H1 (cell line): ENCODE results near the gene PTPN2. TPM values are rescaled to one million over a fixed set of nuclear protein-coding genes. Genes with fewer than 3 reads are reported as not detected.

Experiments used
- CTCF ChIA-PET: fragments of 300-600 bp; sonication (Branson Sonifier 250); formaldehyde crosslinking; loops from one replicate; lab custom pipeline; 2021; ENCODE audit not compliant: partially characterized antibody; lab: Charles Lee
- POLR2A ChIA-PET: fragments of 300-600 bp; sonication (Branson Sonifier 250); formaldehyde crosslinking; loops from one replicate; lab custom pipeline; 2021; ENCODE audit warnings: inconsistent platforms; ENCODE audit not compliant: partially characterized antibody; lab: Charles Lee
- DNase-seq, 2 experiments: peaks; one replicate each; pipeline versions ENCODE4 v3.0.0 to v3.0.0-alpha.2; 2010 to 2022; ENCODE audit warnings: low spot score in 2 of 2, low read depth in 1 of 2, mixed read lengths in 1 of 2
- FAIRE-seq: peaks from 2 replicates; lab custom pipeline; 2011; peaks lifted over from hg19 to GRCh38; lab: Jason Lieb, UNC
- H2AFZ ChIP-seq: 2 replicates; pipeline ENCODE4 v1.8.1; 2012; ENCODE audit warnings: low read length, inconsistent platforms
- H2AK5ac ChIP-seq: 2 replicates; pipeline ENCODE4 v1.6.1; 2013; ENCODE audit warnings: low read depth, low read length
- H2BK120ac ChIP-seq: replicated peaks from 2 replicates; pipeline ENCODE3; 2013; ENCODE audit warnings: low read depth, low read length, inconsistent platforms
- H2BK12ac ChIP-seq: 2 replicates; pipeline ENCODE4 v1.6.1; 2013; ENCODE audit warnings: low read depth, low read length
- H2BK15ac ChIP-seq: 2 replicates; pipeline ENCODE4 v1.6.1; 2013; ENCODE audit warnings: low read length
- H2BK20ac ChIP-seq: 2 replicates; pipeline ENCODE4 v1.6.1; 2013; ENCODE audit warnings: low read length
- H2BK5ac ChIP-seq: 2 replicates; pipeline ENCODE4 v1.6.1; 2013; ENCODE audit warnings: low read depth, low read length
- H3K14ac ChIP-seq: 2 replicates; pipeline ENCODE4 v1.6.1; 2013; ENCODE audit warnings: inconsistent platforms; ENCODE audit not compliant: insufficient read length
- H3K18ac ChIP-seq: 2 replicates; pipeline ENCODE4 v1.6.1; 2013; ENCODE audit warnings: low read length; ENCODE audit errors: extremely low read depth
- H3K23ac ChIP-seq: 2 replicates; pipeline ENCODE4 v1.6.1; 2013; ENCODE audit warnings: inconsistent platforms; ENCODE audit not compliant: insufficient read length
- H3K23me2 ChIP-seq: 2 replicates; pipeline ENCODE4 v1.6.1; 2013; ENCODE audit warnings: low read depth, low read length
- H3K27ac ChIP-seq: 2 replicates; pipeline ENCODE4 v1.6.1; 2011; ENCODE audit warnings: low read depth, low read length, inconsistent platforms
- H3K27me3 ChIP-seq, 4 experiments: replicated peaks in 1 of 4; 1 replicate in 1 of 4; 2 replicates in 3 of 4; pipeline versions ENCODE4 v1.6.1 to v1.8.1; 2011 to 2013; ENCODE audit warnings: low read length in 3 of 4, mild to moderate bottlenecking in 3 of 4, inconsistent platforms in 2 of 4, mixed read lengths in 2 of 4, moderate library complexity in 1 of 4; ENCODE audit not compliant: control insufficient read depth in 3 of 4, insufficient read depth in 3 of 4; ENCODE audit errors: extremely low read depth in 1 of 4
- H3K36me3 ChIP-seq, 4 experiments: 2 replicates each; pipeline versions ENCODE4 v1.6.1 to v1.8.1; 2011 to 2013; ENCODE audit warnings: mild to moderate bottlenecking in 4 of 4, low read length in 3 of 4, moderate library complexity in 2 of 4, control low read depth in 1 of 4, inconsistent platforms in 1 of 4; ENCODE audit not compliant: insufficient read depth in 4 of 4, control insufficient read depth in 2 of 4
- H3K4ac ChIP-seq: replicated peaks from 2 replicates; pipeline ENCODE3; 2013; ENCODE audit warnings: low read length, low read depth, mixed read lengths, inconsistent platforms; ENCODE audit not compliant: insufficient read length
- H3K4me1 ChIP-seq, 4 experiments: replicated peaks in 1 of 4; 1 replicate in 1 of 4; 2 replicates in 3 of 4; pipeline versions ENCODE4 v1.6.1 to v1.8.1; 2011 to 2013; ENCODE audit warnings: low read length in 3 of 4, inconsistent platforms in 2 of 4, mixed read lengths in 1 of 4; ENCODE audit not compliant: insufficient read depth in 4 of 4, control insufficient read depth in 3 of 4
- H3K4me2 ChIP-seq, 2 experiments: 2 replicates each; pipeline versions ENCODE4 v1.6.1 to v1.8.1; 2011 to 2013; ENCODE audit warnings: low read depth in 2 of 2, low read length in 2 of 2, control low read depth in 1 of 2, inconsistent platforms in 1 of 2, mild to moderate bottlenecking in 1 of 2; ENCODE audit not compliant: insufficient read depth in 1 of 2
- H3K4me3 ChIP-seq, 4 experiments: fragments of 200-600, 300-600 bp in 1 of 4; sonication (generic), shearing (Covaris generic), sonication (Bioruptor Twin) in 1 of 4; 2 replicates each; pipeline versions ENCODE4 v1.5.1 to v1.8.1; 2011 to 2016; ENCODE audit warnings: low read length in 4 of 4, low read depth in 3 of 4, control low read depth in 2 of 4, inconsistent platforms in 2 of 4, mild to moderate bottlenecking in 2 of 4, mixed read lengths in 1 of 4, moderate library complexity in 1 of 4; ENCODE audit not compliant: insufficient read depth in 2 of 4; ENCODE audit errors: extremely low read depth in 1 of 4
- H3K56ac ChIP-seq: replicated peaks from 2 replicates; pipeline ENCODE3; 2013; ENCODE audit warnings: low read depth, mild to moderate bottlenecking, mixed read lengths, low read length, inconsistent platforms; ENCODE audit not compliant: insufficient read length
- H3K79me1 ChIP-seq: 2 replicates; pipeline ENCODE4 v1.6.1; 2013; ENCODE audit warnings: low read depth, low read length, control low read depth
- H3K79me2 ChIP-seq, 2 experiments: 2 replicates each; pipeline versions ENCODE4 v1.6.1 to v1.8.1; 2012 to 2013; ENCODE audit warnings: low read length in 2 of 2, mild to moderate bottlenecking in 2 of 2, inconsistent platforms in 1 of 2; ENCODE audit not compliant: insufficient read depth in 2 of 2, control insufficient read depth in 1 of 2
- H3K9ac ChIP-seq, 4 experiments: replicated peaks in 1 of 4; 1 replicate in 1 of 4; 2 replicates in 3 of 4; pipeline versions ENCODE4 v1.6.1 to v1.8.1; 2011 to 2013; ENCODE audit warnings: low read depth in 3 of 4, low read length in 3 of 4, control low read depth in 2 of 4, mild to moderate bottlenecking in 2 of 4, moderate library complexity in 2 of 4, inconsistent platforms in 1 of 4; ENCODE audit errors: extremely low read depth in 1 of 4
- H3K9me3 ChIP-seq, 2 experiments: 2 replicates each; pipeline versions ENCODE4 v1.6.1 to v1.8.1; 2012 to 2013; ENCODE audit warnings: mild to moderate bottlenecking in 2 of 2, moderate library complexity in 2 of 2, control low read depth in 1 of 2, inconsistent platforms in 1 of 2, low read depth in 1 of 2, low read length in 1 of 2, mixed read lengths in 1 of 2; ENCODE audit not compliant: insufficient read depth in 2 of 2
- H4K20me1 ChIP-seq, 2 experiments: replicated peaks in 1 of 2; 2 replicates each; pipeline versions ENCODE3 to v1.8.1; 2011 to 2013; ENCODE audit warnings: inconsistent platforms in 2 of 2, low read length in 2 of 2, mild to moderate bottlenecking in 1 of 2; ENCODE audit not compliant: insufficient read depth in 2 of 2, control insufficient read depth in 1 of 2
- H4K5ac ChIP-seq: 2 replicates; pipeline ENCODE4 v1.6.1; 2013; ENCODE audit warnings: low read length, low read depth, mixed read lengths, inconsistent platforms; ENCODE audit not compliant: insufficient read length
- H4K8ac ChIP-seq: 2 replicates; pipeline ENCODE4 v1.8.0; 2013; ENCODE audit warnings: mild to moderate bottlenecking, moderate library complexity, low read length, inconsistent platforms; ENCODE audit not compliant: insufficient read depth; ENCODE audit errors: extremely low read depth
- H4K91ac ChIP-seq: replicated peaks from 2 replicates; pipeline ENCODE3; 2013; ENCODE audit warnings: low read length, mixed read lengths, inconsistent platforms; ENCODE audit not compliant: insufficient read length
- ASH2L ChIP-seq: fragments of 200-600, 300-600 bp; sonication (generic); IDR thresholded peaks from one replicate; pipeline ENCODE4 v1.7.1; 2017; ENCODE audit warnings: low read length
- ATF3 ChIP-seq: IDR thresholded peaks from 2 replicates; pipeline ENCODE4 v1.6.1; 2011; ENCODE audit warnings: low read depth, mild to moderate bottlenecking, low read length; ENCODE audit not compliant: insufficient read depth
- CBX8 ChIP-seq: fragments of 300-800, 300-1000 bp; sonication (generic); IDR thresholded peaks from 2 replicates; pipeline ENCODE4 v1.7.1; 2016; ENCODE audit warnings: low read depth, low read length, borderline replicate concordance
- GTF2F1 ChIP-seq: IDR thresholded peaks from 2 replicates; pipeline ENCODE4 v1.6.1; 2012; ENCODE audit warnings: low read depth, low read length, improper control_type of control experiment, borderline replicate concordance
- KDM1A ChIP-seq: fragments of 200-600, 300-600 bp; sonication (generic); IDR thresholded peaks from 2 replicates; pipeline ENCODE4 v1.7.1; 2016; ENCODE audit warnings: mild to moderate bottlenecking, low read length, borderline replicate concordance
- KDM5A ChIP-seq: fragments of 200-600 bp; IDR thresholded peaks from 2 replicates; pipeline ENCODE4 v1.7.1; 2012; ENCODE audit warnings: mild to moderate bottlenecking, low read length, inconsistent platforms, mixed read lengths
- MAFK ChIP-seq: IDR thresholded peaks from 2 replicates; pipeline ENCODE4 v1.6.1; 2012; ENCODE audit warnings: low read depth, mild to moderate bottlenecking, improper control_type of control experiment, low read length
- PHF8 ChIP-seq: fragments of 200-600 bp; sonication (generic); conservative IDR thresholded peaks from 2 replicates; pipeline ENCODE4 v1.7.1; 2012; ENCODE audit warnings: low read depth, mild to moderate bottlenecking, inconsistent platforms, low read length, moderate library complexity
- RNF2 ChIP-seq: fragments of 200-900, 300-1000 bp; sonication (generic); IDR thresholded peaks from 2 replicates; pipeline ENCODE4 v1.7.1; 2016; ENCODE audit warnings: borderline replicate concordance, low read depth, mild to moderate bottlenecking, antibody characterized with exemption, low read length; ENCODE audit not compliant: poor library complexity, severe bottlenecking; ENCODE audit errors: missing control alignments
- SIX5 ChIP-seq: IDR thresholded peaks from 2 replicates; pipeline ENCODE4 v1.6.1; 2011; ENCODE audit warnings: mild to moderate bottlenecking, low read depth, low read length
- SP2 ChIP-seq: IDR thresholded peaks from 2 replicates; pipeline ENCODE4 v1.6.1; 2012; ENCODE audit warnings: mild to moderate bottlenecking, low read length, inconsistent platforms
- SRF ChIP-seq: IDR thresholded peaks from 2 replicates; pipeline ENCODE4 v1.6.1; 2011; ENCODE audit warnings: mild to moderate bottlenecking, low read depth, low read length, moderate library complexity
- TCF12 ChIP-seq: IDR thresholded peaks from 2 replicates; pipeline ENCODE4 v1.6.1; 2011; ENCODE audit warnings: low read depth, mild to moderate bottlenecking, low read length
- YY1 ChIP-seq: IDR thresholded peaks from 2 replicates; pipeline ENCODE4 v1.6.1; 2011; ENCODE audit warnings: low read depth, mild to moderate bottlenecking, low read length
- WGBS, 2 experiments: shearing (Covaris generic) in 1 of 2; methylation state at CpG; one replicate each; pipeline versions ENCODE4 v1.1.6 to v1.1.7; 2013 to 2015; ENCODE audit warnings: low lambda C conversion rate in 2 of 2, mixed read lengths in 2 of 2, inconsistent platforms in 1 of 2, low coverage in 1 of 2, missing lambda C conversion rate in 1 of 2; ENCODE audit not compliant: insufficient replicate concordance in 2 of 2, insufficient coverage in 1 of 2, insufficient read length in 1 of 2; ENCODE audit errors: extremely low coverage in 1 of 2, missing lambda C conversion rate in 1 of 2; 5-methylcytosine and 5-hydroxymethylcytosine counted together
- polyA plus RNA-seq, 7 experiments: library from polyadenylated mRNA; depleted of rRNA in 3 of 7; stranded (reverse) in 5 of 7; unstranded in 2 of 7; fragments of >200 nt in 5 of 7; fragments of 200-250 nt in 2 of 7; gene quantifications; 1 replicate in 5 of 7; 2 replicates in 1 of 7; 4 replicates in 1 of 7; pipeline versions ENCODE4 v1.2.1 to v1.2.3, GENCODE V29; 2011 to 2013; ENCODE audit warnings: missing spikeins in 2 of 7, mixed read lengths in 2 of 7
- total RNA-seq: library from RNA; stranded (reverse); fragmentation: NEBNext Ultra II Directional; extraction: Animal tissue kit (Norgen Biotek cat#: 25700); gene quantifications from 2 replicates; pipeline ENCODE4 v1.2.1, GENCODE V29; 2021

The PTPN2 gene
- total and polyA plus RNA-seq, 2 of the 8 experiments (the other 6 are each of a cell fraction or from before 2014, with no cell fraction given), result 16.4 to 54.0 TPM

- no peak overlapping the region for H4K91ac ChIP-seq
- H3K4me3 ChIP-seq, result no peak overlapping the region
- H3K79me2 ChIP-seq, result no peaks in the 10 kb centered on the region
- 94% methylated on average over 4 of the region's 4 CpGs; no CpG with 5 or more reads in 1 of the 2 experiments for WGBS, 2 experiments
- H2BK20ac ChIP-seq, result no peak overlapping the region
- DNase-seq, result no peak
- POLR2A ChIA-PET, result no interaction called here
- no peak overlapping the region for H3K27ac ChIP-seq
- no peak overlapping the region for H4K8ac ChIP-seq
- no peak overlapping the region for H2AK5ac ChIP-seq
- H4K5ac ChIP-seq, result no peak overlapping the region
- no peak overlapping the region for H2BK120ac ChIP-seq
- H3K23me2 ChIP-seq, result no peaks in the 10 kb centered on the region
- CTCF ChIA-PET, result interaction anchor here (1.3 to 1.8 kb wide), 4 partner anchors 15 to 25 kb away, joined by 3 to 6 read pairs (median 4); no protein-coding TSS in a partner anchor
- H3K23ac ChIP-seq, result no peak overlapping the region
- H4K20me1 ChIP-seq, result no peaks in the 10 kb centered on the region
- H3K9ac ChIP-seq, result no peak overlapping the region
- FAIRE-seq, result no peak
- no peak overlapping the region for H2BK12ac ChIP-seq
- no peaks in the 10 kb centered on the region; a peak in 1 of 4 replicates for H3K9me3 ChIP-seq
- H3K56ac ChIP-seq, result no peak overlapping the region
- no peak overlapping the region for H3K4me2 ChIP-seq
- H2BK15ac ChIP-seq, result no peak overlapping the region
- H3K14ac ChIP-seq, result no peak overlapping the region
- H2BK5ac ChIP-seq, result no peak overlapping the region
- H3K4me1 ChIP-seq, result no peaks in the 10 kb centered on the region; a peak in 1 of 7 replicates
- no peak overlapping the region for H3K18ac ChIP-seq
- no peaks in the 10 kb centered on the region for H3K36me3 ChIP-seq
- peaks cover 0 to 18% (median 6%) of the 10 kb centered on the region in 4 experiments; a peak in 4 of 7 replicates for H3K27me3 ChIP-seq
- H3K4ac ChIP-seq, result no peak overlapping the region
- H3K79me1 ChIP-seq, result no peaks in the 10 kb centered on the region
- peak overlapping the region; percentile 40; the same call in 1 of the 2 replicates for H2AFZ ChIP-seq
- TF ChIP-seq KDM1A (no peak), ASH2L (no peak), SP2 (no peak), CBX8 (no peak), RNF2 (no peak), PHF8 (no peak), SRF (no peak), TCF12 (no peak), MAFK (no peak), YY1 (no peak), SIX5 (no peak), GTF2F1 (no peak), ATF3 (no peak), KDM5A (no peak)
Measured at GRCh38 chr18:12908706-12909105, 24.7 kb upstream of the PTPN2 start.
